HG03039 (cell line): ENCODE data around the gene ELOA.
A peak's percentile ranks its signal among the peaks of the same experiment; 100 is the strongest.
"Not testable (repeated sequence)": the region's sequence is repeated elsewhere in the genome, so short reads cannot be mapped to it uniquely, and the experiment has no call there.

ENCODE experiments used
- ATAC-seq: cut with Tn5 transposase; IDR thresholded peaks from one replicate; pipeline ENCODE4 v1.9.1; 2021; ENCODE audit warnings: mild to moderate bottlenecking, moderate library complexity; ENCODE audit not compliant: unreplicated experiment

Gene ELOA

DNA sequence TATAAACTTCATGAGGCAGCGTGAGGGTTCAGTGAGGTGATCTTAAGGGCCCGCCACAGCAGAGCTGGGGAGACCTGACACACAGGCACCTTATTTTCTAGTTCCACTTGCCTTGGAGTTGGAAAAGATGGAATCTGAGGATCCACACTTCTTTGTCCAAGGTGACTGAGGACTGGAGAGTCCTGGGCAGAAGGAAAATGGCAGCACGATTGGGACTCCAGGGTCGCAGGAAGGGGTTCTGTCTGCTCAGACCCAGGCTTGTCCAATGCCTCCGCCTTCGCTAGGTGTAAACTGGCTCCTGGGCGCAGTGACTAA lies 55.9 kb downstream of the ELOA start:
- no peak for ATAC-seq

DNA sequence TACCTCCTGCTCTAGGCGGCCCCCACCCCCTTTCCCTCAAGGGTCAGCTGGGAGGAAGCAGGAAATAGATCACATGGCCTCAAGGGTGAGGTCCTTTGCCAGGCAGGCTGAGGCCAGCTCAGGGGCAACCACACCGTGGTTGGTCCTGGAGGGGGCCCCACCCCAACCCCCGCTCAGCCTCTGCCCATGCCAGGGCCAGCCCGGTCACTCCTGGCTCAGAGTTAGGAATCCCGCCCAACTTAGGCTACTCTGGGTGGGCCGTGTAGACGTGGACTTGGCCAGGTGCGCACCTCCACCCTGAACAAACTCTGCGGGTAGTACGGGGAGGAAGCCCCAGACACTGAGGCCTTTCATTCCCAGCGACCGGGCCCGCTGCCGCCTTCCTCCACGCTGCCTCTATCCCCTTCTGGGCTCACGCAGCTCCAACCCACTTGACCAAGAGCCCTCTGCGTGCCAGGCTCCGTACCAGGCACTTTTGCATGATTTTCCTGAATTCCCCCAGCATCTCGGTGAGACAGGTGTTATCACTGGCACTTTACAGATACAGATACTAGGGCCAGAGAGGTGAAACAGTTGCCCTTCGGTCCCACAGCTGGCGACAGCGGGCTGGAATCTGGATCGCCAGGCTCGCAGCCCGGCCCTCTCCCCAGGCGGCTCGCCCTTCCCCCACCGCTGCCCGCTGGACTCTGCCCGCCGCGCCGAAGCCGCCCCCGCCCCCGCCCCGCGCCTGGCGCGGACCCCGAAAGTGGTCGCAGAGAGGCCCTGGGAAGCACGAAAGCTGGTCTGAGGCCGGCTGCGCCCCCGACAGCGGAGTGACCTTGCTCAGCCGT lies 56.5 kb downstream of the ELOA start:
- ATAC-seq: peak; percentile 2

DNA sequence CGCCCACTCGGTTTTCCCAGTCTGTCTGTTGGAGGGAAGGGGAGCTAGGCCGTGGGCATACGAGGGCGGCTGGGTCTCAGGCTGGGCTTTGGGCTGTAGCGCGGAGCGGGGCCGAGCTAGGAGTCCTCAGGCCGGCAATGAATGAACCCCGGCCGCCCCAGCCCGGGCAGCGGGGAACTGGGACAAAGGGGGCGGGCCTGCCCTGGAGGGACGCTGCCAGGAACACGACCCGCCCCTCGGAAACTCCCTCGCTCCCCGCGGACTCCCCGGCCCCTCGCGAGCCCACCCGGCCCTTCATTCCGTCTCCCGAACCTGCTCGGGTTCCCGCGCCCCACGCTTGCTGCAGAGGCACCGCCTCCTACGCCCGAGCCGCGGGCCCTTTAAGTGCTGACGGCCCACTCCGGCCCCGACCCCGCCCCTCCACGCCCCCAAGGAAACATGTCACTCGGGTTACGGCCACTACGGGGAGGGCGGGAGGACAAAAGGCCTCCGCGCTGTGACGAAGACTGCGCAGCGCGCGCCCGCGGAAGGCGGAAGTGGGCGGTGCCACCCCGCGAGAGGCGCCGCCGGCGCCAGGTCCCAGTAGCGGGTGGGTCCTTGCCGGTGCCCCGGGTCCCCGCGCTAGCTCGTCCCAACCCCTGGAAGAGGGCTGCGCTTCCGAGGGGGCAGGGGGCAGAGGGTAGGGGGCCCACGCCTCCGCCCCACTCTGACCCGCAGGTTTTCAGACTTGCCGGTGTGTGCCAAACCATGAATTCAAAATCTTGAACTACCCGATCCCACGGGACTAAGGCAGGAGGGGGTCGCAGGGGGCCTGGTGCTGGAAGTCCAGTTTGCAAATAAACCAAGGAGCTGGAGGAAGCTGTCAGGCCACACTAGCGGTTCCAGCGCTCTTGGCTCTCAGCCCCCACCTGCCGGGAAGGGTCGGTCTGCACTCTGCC lies 57.4 kb downstream of the ELOA start, which contains the start of gene GALE:
TSS of gene GALE (minus strand) at position 355 of the 938 bp plus-strand sequence. CDS start 1,747 bp downstream, outside the sequence.
- ATAC-seq: peak; percentile 66

DNA sequence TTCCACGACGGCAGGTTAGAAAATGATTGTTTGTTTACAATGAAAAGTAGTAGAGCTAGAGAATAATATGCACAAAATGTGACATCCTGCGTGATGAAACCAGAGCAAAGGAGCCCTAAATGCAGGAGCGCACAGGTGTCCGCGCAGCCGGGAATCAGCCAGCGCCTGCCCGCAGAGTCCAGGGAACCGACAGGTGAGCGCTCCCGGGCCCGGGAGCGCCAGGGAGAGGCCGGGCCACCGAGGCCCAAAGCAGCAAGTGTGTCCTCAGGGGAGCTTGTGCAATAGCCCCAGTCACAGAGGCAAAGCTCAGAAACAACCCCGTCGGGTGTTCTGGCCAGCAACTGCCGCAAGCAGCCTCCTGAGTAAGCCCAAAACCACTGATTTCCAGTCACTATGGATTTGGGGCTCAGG lies 58.1 kb downstream of the ELOA start:
- no peak for ATAC-seq

DNA sequence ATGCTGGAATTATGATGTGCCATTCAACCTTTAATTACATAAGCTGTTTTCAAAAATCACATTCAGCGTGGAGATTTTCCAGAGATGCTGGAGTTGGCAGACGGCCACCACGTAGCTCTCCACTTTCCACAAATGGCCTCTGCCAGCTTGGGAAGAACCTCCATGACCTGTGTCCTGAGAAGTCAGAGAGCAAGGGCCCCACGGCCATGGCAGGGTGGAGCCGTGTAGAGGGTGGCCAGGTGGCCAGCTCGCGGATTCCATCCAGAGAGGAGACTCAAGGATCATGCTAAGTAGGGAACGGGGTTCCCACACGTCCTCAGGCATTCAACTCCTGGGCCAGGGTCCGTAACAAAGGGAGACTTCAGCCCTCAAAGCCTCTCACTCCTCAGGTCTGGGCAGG lies 58.6 kb downstream of the ELOA start:
- ATAC-seq: no peak

DNA sequence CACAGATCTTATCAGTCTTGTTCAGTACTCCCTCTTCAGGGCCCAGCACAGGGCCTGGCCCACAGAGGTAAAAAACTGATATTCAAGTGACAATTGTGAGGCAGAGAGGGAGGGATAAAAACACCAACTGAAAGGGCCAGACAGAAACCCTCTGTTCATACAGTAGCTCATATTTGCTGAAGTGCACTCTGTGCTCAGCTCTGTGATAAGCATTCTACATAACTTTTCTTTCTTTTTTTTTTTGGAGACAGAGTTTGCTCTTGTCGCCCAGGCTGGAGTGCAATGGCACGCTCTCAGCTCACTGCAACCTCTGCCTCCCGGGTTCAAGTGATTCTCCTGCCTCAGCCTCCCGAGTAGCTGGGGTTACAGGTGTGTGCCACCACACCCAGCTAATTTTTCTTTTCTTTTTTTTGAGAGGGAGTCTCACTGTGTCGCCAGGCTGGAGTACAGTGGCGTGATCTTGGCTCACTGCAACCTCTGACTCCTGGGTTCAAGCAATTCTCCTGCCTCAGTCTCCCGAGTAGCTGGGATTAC lies 59.6 kb downstream of the ELOA start:
- not testable (repeated sequence) for ATAC-seq

DNA sequence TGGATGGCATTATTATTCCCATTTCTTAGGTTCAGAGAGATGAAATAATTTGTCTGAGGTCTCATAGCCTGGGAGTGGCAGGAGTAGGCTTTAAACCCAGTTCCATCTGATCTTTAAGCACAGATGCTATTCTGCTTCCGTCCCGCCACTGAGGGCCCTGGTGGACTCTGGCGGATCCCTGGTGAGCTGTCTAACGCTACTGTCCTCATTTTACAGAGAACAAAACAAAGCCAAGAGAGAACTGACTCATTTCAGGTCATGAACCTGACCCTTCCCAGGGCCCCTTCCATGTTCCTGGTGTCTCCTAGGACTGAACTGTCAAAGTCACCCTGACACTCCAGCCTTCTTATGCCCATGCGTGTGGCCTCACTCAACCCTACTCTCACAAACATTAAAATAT lies 60.4 kb downstream of the ELOA start:
- ATAC-seq: no peak

DNA sequence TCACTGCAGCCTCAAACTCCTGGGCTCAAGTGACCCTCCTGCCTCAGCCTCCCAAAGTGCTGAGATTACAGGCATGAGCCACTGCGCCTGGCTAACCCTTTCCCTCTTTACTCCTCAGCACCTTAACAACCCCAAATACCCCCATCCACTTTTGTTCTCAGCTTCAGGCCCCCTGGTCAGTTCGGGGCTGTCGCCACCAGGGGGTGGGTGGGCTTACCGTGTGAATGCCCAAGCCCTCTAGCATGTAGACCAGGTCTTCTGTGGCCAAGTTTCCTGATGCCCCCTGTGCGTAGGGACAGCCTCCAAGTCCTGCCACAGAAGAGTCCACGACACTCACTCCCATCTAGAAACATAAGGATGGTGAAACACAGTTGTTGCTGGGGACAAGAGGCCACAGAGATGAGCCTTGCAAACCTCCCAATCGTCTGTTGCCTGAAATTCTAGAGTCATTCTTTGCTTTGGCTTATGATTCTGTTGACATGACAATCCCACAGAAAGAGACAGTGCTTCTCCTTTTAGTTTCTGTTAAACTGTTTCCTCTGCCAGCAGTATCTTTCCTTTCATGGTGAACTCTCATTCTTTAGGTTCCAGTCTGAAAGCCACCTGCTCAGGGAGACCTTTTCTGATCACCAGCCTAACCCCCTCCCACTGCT lies 61.0 kb downstream of the ELOA start:
- no peak for ATAC-seq

DNA sequence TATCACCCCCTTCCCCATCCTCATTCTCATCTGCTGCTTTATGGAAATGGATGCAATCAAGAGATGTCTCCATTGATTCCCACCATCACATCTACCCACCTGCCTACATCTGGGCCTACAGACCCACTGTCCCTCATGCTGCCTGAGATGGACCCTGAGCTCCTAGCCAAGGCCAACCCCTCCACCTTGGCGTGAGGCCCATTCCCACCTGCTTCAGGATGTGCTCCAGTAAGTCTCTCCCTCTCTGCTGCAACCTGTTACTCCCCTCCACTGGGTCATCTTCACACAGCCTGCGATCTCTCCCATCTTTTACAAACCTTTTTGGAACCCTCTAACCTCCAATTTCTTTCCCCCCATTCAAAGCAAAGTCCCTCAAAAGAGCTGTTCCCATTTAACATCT lies 61.8 kb downstream of the ELOA start:
- no peak for ATAC-seq

DNA sequence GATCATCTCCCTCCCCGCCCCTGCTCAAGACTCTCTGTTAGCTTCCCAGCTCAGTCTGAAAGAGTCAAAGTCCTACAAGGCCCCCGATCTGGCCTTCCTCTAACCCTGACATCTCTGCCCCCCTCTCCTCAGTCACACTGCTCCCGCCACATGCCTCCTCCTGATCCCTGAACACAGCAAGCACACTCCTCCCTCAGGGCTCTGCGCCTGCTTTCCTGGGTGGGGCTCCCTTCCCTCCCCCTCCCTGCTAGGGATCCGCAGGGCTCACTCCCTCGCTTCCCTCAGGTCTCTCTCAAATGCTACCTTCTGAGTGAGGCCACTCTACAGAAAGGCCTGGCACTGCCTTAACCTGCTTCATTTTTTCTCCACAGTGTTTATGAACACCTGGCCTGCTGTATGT lies 63.0 kb downstream of the ELOA start:
- no peak for ATAC-seq

DNA sequence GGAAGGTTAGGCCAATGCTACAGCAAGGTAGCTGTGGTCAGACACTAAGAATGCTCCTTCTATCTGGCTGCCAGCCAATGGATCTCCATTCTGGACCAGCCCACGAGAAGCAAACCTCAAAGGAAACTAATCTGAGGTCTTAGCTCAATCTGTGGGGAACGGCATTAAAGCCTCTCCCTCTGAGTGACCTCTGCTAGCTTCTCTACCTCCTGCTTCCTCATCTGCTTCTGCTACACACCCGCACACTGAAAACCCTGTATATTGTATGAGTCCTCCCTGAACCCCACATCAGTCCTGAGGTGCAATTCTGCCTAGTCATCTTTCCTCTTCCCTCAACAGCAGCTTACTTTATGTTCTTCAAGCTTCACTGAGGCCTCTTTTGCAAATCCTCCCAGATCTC lies 64.2 kb downstream of the ELOA start:
- ATAC-seq: no peak

DNA sequence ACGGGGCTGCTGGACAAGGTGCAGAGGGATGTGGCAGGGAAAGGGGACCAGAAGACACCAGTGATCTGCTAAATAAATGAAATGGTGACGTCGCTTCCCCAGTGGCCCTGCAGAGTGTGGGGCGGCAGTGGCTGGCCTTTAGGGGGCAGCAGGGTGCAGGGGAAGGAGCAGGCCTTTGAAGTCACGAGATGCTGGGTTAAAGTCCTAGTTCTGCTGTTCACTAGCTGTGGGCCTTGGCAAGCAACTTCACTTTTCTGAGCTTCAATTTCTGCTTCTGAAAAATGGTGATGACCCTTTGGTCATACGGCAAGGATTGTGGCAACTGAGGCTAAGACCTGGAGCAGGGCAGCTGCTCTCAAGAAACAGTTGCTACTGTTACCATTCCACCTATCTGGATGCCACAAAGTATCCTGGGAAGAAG lies 66.5 kb downstream of the ELOA start:
- no peak for ATAC-seq

DNA sequence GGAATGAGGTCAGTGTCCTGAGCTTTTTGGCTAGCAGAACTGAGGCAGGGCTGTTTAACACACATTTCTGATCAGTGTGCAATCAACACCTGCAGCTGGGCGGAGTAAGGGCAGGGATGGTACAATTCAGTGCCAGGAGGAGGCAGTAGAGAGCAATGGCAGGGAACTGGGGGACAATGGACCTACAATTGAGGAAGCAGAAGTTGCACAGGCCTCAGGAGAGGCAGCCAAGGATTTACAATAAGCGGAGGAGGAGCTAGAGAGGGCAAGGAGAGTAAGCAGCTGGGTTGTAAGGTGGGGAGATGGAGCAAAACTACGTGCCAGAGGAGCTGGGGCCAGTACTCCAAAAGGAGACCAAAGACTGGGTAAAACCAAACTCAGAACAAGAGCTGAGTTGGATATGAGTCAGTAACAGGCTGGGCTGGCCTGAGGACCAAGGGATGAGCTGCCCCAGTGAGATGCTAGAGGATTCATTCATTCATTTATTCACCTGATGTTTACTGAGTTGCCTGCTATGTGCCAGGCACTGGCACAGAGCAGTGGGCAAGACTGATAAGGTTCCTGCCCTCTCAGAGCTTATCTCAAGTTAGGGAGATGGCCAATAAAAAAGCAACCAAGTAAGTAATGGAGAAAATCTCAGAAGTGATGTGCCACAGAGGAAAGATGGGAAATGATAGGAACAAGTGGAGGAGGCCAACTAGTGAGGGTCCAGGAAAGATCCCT lies 67.7 kb downstream of the ELOA start:
- no peak for ATAC-seq
